Measurements from ENCODE around the gene AOPEP. TPM values are rescaled to one million over a fixed set of nuclear protein-coding genes. Genes with fewer than 3 reads are reported as not detected.

Gene AOPEP
- total RNA-seq, 1 donor, result 20.7 TPM

DNA sequence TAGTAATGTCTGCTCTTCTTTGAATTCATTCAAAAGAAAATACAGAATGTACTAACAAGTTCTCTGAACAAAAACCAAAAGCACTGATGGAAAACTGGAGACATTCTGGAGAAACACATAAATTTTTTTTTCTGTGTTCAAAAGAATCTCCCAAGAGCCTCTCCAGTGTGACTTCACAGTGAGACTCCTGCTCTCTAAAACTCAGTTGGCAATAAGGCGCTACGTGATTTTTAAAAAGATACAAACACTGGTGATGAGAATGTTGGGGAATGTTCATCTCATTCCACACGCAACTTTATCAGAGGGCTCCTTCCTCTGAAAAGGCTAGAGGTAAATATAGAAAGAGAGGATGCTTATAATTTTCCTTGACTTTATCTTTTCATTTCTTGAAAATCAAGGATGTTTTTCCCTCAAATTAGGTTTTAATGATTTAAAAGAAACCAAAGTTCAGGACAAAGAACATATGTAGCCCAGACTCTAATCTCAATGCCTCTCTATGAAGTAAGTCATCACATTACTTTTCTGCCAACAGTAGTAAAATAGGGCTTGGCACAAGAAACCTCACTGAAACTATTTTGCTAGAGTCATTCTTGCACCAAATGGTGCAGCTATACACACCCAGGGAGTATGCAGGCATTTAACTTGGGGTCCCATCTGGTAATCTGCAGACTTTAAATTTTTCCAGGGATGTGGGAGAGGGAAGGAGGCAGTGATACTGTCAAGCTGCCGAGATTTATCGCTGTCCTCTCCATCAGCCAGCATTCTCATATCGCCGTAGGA, 12.9 kb upstream of the AOPEP start:
- no peak for DNase-seq (ENCODE audit: low read depth in 2 of 3, low spot score in 2 of 3)

DNA sequence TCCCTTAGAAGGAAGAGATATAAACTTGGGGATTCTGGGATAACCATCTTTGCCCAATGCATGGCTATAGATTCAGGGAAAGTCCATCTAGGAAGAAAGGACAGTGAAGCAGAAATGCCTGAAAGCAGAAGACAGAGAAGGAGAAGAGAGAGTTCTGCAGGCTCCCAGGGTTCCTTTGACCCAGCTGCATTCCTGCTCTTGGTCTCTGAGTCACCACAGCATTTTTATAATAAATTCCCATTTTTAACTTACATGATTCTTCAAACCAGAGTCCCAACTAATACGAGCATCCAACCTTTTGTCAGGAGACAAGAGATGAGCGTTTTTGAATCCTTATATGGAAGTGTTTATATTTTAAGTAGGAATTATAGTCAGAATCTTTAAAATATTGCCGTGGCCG, 12.0 kb upstream of the AOPEP start:
- DNase-seq (ENCODE audit: low read depth in 2 of 3, low spot score in 2 of 3), result no peak

DNA sequence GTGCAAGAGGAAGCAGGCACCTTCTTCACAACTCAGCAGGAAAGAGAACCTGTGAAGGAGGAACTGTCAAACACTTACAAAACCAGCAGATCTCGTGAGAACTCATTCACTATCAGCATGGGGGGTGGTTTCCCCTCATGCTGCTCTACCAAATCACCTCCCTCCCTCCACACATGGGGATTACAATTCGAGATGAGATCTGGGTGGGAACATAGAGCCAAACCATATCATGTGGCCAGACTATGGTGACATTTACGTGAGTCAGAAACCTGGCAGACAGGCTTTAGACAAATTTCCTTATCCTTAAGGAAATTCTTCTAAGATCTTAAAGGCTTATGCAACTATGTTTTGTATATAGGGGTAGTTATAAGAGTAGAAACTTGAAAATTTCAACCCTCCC, 8.7 kb upstream of the AOPEP start:
- DNase-seq (ENCODE audit: low read depth in 2 of 3, low spot score in 2 of 3), result no peak

DNA sequence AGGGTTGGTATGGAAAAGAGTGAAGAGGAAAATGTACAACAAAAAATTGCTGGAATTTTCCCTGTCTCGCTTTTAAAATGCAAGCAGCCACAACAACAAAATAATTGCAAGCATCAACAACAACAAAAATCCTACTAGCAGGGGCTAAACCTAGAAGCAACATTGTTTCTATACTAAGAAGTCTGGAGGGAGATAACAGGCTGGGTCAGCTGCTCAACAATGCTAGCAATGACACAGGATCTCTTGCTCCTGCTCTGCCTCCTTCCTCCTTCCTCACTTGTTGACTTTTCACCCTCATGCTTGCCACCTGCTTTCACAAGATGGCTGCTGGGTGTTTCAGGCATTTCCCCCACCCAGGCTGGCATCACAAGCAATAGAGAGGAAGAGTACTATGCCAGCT, 7.6 kb upstream of the AOPEP start:
- DNase-seq (ENCODE audit: low read depth in 2 of 3, low spot score in 2 of 3), result no peak

DNA sequence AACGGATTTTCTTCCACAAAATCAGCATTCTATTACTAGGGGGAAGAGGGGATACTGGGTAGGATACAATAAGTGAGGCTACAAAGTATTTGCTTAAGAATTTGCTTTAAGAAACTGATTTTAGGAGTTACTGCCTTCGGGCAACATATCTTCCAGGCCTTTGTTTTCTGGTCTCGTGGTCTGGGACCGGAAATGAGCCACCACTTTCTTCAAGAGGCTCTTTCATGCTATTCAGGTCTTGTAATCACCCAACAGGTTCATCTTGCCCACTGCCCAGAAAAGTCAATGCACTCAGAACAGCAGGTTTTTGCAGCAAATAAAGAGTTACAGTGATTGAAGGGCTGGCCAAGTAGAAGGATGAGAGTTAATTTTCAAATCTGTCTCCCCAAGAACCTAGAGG, 6.6 kb upstream of the AOPEP start:
- no peak for DNase-seq (ENCODE audit: low read depth in 2 of 3, low spot score in 2 of 3)

DNA sequence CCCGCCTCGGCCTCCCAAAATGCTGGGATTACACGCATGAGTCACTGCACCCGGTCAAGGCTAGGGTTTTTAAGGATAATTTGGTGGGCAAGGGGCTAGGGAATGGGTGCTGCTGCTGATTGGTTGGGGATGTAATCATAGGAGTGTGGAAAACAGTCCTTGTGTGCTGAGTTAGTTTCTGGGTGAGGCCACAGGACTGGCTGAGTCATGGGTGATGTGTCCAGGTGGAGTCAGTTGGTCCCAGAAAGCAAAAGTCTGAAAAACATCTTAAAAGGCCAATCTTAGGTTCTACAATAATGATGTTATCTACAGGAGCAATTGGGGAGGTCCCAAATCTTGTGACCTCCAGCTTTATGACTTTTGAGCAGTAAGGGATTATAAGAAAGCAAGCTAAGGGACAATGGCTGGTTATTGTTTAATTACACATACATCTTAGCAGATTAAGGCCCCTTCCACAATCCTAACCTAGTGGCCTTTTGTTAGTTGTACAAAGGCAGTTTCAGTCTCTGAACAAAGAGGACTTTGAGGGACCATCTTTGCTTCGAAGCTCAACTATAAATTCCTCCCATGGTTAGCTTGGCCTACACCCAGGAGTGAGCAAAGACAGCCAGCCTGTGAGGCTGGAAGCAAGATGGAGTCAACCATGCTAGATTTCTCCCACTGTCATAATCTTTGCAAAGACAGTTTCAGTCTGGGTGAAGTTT, 5.5 kb upstream of the AOPEP start:
- no peak for DNase-seq (ENCODE audit: low read depth in 2 of 3, low spot score in 2 of 3)

DNA sequence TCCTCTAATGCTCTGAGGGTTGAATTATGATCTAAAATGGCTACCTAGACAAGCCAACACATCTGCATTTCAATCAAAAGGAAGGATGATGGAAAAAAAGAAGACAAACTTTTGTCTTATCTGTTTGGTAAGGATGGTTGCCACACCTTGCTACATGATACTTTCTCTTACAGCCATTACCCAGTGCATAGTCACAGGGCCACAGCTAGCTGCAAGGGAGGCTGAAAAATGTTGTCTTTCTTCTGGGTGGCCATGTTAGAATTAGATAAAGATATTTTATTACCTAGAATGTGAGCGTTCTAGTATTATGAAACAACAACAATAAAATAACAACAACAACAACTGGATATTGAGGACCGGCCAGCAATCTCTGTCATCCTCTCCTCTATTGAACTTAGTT, 4.7 kb upstream of the AOPEP start:
- DNase-seq (ENCODE audit: low read depth in 2 of 3, low spot score in 2 of 3), result no peak

DNA sequence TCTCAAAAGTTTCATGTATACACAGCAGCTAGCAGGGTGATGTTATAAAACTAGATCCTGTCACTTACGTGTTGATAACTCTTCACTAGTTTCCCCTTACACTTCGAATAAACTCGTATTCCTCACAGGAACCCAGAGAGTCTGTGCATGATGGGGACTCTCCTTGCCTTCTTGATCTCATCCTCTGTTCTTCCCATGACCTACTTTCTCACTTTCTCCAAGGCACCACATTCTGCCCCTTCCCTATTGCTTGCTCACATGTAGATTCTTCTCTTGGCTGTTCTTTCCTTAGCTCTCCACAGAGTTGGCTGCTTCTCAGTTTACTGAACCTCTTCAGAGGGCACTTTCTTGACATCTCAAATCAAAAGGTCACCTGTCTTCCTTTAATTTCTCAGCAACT, 1.2 kb upstream of the AOPEP start:
- DNase-seq (ENCODE audit: low read depth in 2 of 3, low spot score in 2 of 3), result no peak

DNA sequence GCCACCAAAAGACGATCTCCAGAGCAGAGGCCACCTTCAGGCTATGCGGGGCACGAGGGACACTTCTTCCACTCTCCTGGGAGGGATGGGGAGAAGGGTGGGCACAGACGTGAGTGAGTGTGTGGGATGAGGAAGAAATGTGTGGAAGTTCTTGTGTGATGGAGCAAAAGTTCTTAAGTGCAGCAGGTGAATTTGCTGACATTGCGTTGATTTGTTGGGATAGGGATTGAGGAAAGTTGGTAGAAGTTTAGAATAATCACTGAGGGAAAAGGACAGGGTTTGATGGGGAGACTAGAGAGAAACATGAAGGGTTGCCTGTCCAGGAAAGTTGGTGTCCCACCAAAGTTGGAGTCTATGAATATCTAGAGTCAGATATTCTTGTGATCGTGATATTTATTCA, 2.2 kb downstream of the AOPEP start:
- no peak for DNase-seq (ENCODE audit: low read depth in 2 of 3, low spot score in 2 of 3)

DNA sequence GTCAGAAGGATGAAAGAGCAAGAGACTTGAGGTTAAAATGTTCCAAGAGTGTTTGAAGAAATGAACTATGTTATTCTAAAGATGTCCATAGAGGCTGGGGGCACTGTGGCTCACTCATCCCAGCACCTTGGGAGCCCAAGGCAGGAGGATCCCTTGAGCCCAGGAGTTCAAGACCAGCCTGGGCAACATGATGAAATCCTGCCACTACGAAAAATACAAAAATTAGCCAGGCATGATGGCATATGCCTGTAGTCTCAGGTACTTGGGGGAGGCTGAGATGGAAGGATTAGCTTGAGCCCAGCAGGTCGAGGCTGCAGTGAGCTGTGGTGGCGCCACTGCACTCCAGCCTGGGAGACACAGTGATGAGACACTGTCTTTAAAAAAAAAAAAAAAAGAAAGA, 2.7 kb downstream of the AOPEP start:
- DNase-seq (ENCODE audit: low read depth in 2 of 3, low spot score in 2 of 3), result no peak

DNA sequence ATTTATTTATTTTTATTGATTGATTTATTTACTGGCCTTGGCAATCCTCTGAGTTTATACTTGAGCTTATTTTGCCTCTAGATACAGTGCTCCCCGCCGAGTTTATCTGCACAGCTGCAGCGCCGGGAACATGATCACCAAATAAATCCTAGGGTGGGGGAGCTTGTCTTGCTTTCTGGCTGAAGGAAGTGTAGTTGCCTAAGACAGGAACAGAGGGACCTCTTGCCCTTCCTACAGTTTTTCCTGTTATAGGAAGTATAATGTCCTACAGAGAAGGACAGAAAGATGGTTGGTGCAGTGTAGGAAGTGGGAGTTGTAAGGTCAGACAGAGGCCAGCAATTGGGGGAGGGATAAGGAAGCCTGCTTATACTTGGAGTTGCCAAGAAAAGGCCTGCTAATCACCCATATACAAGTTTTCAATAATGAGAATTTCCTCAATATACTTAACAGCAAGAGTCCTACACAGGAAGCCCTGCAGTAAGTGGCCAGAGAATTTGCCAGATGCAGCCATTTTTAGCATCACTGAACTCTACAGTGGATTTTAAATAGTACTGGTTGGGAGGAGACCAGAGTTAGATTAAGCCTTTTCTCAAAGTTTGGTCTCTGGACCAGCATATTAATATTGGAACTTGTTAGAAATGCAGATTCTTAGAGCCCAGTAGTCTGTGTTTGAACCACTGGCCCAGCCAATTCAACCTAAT, 7.7 kb downstream of the AOPEP start:
- DNase-seq (ENCODE audit: low read depth in 2 of 3, low spot score in 2 of 3), result no peak

DNA sequence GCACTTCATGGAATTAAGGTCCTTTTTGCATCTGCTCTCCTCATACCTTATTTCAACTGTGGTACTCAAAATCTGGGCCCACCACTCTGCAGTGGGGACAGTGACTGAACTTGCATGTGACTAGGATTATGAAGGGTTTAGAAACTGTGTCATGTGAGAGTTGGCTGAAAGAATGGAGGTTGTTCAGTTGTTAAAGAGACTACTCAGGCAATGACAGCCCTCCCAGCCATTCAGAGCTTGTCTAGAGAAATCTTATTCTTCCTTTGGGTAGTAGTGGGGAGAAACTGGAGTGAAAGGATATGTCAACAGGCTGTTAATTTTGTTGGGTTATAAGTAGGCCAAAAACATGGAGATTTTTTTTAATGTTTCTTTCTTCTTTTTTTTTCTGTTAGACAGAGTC, 10.3 kb downstream of the AOPEP start:
- no peak for DNase-seq (ENCODE audit: low read depth in 2 of 3, low spot score in 2 of 3)

DNA sequence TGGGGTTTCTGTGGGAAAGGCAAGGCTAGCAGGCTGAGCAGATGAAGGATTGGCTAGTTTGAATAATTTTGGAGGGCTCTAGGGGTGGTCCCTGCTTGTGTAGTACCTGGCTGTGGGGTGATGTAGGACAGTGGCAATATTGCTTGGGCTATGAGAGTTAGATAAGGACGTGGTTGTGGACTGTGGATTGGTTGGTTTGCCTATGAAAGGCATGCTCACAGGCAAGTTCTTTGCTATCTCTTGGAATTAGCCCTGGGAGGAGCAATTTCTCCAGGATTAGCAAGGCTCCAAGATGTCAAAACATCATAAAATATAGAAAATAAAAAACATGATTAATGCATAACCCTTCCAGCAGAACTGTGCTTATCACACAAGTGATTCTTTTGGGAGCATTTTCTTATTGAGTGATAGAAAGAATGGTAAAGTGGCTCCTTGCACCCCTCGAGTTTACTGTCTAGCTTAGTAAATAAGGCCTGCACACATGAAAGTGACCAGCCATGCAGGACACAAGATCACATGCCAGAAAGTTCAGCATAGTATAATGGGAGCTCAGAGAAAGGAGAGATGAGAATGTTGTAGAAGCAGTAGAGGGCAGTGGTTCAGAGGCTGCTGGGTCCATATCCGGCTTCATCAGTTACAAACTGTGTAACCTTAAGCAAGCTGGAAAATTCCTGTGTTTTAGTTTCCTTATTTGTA, 13.8 kb downstream of the AOPEP start:
- no peak for DNase-seq (ENCODE audit: low read depth in 2 of 3, low spot score in 2 of 3)

DNA sequence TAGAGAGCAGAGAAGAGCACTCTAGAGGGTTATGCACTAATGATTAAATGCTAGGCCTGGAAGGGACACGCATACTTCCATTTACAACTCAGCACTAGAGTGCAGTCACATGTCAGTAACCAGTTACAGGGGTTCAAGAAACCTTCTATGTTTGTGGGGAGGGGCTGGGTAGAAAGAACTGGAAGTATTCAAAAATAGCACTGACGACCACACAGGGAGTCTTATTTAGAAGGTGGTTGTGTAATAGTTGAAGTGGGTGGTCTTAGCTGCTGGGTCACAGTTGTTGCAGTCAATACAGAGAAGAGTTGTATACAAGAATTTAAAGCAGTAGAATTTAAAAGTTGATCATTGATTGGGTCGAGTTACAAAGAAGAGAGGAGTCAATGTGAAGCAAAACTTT, 15.4 kb downstream of the AOPEP start:
- no peak for DNase-seq (ENCODE audit: low read depth in 2 of 3, low spot score in 2 of 3)

DNA sequence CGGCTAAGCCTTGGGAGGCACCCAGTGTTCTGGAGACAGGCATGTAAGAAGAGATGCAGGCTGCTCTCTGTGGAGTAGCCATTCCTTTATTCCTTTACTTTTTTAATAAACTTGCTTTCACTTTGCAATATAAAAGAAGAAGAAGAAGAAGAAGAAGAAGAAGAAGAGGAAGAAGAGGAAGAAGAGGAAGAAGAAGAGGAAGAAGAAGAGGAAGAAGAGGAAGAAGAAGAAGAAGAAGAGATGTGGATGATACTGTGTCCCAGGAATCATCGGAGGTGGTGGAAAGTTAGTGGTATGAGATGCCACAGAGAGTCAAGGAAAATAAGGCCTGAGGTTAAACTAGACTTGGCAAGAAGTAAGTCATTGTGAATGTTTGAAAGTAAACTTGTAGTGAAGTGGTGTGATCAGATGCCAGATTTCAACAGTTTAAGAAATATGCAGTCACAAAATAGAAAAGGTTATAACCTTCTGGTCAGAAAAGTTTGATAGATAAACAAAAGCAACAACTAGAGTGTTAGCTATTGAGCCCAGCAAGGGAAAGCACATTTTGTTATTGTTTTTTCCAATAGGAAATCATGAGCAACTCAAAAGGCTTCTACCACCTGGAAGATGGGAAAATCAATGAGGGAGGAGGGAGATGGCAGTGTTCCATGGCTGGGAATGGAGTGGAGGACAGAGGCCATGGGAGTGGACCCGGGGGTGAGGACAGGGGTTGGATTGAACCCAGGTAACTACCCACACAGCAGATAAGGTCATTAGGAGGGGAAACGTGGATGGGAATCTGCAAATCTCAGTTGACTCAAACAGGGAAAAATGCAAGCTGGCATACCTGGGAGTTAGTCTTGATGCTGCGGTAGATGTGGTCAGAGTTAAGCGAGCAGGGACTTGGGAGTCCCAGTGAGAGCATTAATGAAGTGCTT, 16.8 kb downstream of the AOPEP start:
- DNase-seq (ENCODE audit: low read depth in 2 of 3, low spot score in 2 of 3), result no peak

DNA sequence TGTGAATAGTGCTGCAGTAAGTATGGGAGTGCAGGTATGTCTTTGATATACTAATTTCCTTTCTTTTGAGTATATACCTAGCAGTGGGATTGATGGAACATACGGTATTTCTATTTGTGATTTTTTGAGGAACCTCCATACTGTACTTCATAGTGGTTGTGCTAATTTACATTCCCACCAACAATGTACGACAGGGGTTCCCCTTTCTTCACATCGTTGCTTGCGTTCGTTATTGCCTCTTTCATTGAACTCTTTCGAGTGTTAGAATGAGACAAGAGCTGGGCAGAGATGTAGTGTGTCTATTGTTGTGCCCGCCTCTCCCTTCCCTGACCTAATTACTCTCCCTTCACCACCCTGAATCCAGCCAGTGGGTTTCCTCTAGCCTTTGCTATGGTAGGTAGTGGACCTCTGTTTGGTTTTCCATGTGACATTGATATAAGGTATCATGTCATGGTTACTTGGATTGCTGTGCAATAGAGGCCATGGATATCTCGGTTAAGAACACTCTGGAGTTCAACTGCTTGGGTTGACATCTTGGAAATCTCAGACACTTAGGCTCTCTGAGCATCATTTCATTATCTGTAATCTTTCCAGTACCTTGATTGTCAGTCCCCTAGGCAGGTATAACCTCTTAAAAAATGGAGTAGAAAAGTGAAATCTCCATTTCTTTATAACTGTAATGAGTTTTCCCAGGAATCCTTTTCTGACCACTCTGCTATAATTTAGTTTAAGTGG, 19.5 kb downstream of the AOPEP start:
- DNase-seq (ENCODE audit: low read depth in 2 of 3, low spot score in 2 of 3), result no peak

DNA sequence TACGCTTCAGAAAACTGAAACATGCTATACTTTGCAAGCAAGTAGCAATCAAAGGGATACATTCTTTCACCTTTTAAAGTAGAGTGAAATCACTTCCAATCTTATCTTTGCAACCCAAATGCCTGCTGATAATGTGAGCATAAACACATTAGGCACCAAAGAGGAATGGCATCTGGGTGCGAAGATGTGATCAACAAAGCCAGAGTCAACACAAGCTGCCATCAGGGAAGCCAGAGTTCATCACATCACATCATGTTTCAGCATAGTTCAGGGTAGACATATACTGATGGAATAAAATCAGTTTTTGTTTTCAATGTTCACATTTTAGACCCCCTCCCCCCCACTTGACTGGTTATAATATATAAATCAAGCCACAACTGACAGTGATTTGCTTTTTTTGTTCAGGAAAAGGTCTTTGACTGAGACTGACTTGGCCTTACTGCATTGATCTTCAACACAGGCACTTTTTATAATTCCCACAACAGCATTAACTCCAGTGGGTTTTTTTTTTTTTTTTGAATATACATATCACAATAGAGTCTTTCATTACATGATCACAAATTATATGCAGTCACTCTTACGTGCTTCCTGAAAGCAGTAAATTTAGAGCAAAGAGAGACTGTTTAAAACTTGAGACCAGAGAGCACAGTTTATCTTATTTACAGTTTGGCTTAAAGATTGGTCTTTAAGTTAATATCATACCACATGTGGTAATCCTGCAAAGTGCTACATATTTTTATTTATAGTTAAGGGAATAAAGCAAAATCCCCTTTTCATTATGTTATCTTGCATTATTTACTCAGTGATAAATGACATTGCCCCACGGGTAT, 20.3 kb downstream of the AOPEP start:
- no peak for DNase-seq (ENCODE audit: low read depth in 2 of 3, low spot score in 2 of 3)

DNA sequence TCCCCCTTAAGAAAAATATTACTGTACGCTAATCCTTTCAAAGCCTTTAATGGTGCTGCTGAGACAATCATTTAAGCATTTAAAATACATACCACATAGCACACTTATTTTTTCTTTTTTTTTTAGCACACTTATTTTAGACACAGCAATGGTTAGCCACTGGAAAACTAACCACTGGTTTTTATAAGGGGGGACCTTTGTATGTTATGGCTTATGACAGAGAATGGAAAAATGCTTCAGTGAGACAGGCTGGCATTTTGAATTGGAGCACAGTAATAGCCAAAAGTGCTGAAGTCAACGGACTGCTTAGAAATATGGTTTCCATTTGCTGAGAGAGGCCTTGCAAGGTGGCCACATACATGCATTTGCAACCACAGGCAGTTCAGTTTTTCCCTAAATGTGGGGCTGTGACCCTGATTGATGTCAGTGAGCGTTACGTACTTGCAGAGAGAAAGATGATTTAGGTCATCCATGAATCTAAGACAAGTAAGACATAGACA, 28.5 kb downstream of the AOPEP start:
- no peak for DNase-seq (ENCODE audit: low read depth in 2 of 3, low spot score in 2 of 3)

Data from hematopoietic multipotent progenitor cell (in vitro differentiated cells).